ENCODE measurements around the gene EPHB2.

The EPHB2 gene

DNA sequence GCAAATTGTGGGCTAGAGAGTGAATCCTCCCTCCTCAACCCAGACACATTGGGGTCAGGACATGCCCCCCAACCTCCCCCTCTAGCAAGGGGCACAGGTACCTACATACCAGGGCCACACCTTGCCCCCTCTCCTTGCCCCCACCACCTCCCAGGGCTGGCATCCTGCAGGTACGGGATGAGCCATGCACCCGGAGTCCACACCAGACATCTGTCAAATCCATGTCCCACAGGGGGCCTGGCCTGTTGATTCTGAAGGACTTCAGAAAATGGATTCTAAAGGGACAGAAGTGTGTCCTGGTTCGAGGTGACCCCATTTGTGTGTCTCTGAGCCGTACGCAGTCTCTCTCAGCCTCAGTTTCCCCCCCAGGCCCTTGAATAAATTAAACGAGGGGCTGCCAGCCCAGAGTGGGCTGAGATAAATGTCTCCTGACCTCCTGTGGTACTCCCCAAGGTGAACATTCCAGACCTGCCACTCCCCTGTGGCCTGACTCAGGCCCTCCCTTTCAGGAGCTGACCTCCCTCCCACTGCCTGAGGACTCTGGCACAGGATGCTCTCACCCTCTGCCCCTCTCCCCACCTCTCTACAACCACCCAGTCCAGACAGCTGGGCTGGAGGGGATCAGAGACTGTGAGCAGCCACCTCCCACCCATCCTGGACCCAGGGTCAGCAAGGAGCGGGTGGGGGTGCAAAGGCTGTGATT lies 94.5 kb downstream of the EPHB2 start:
- no peak for DNase-seq

DNA sequence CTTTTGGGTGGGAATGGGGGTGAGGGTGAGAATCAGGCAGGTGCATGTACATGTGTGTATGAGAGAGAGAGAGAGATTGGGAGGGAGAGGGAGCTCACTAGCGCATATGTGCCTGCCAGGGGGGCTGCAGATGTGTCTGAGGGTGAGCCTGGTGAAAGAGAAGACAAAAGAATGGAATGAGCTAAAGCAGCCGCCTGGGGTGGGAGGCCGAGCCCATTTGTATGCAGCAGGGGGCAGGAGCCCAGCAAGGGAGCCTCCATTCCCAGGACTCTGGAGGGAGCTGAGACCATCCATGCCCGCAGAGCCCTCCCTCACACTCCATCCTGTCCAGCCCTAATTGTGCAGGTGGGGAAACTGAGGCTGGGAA lies 95.0 kb downstream of the EPHB2 start:
- DNase-seq = no peak

DNA sequence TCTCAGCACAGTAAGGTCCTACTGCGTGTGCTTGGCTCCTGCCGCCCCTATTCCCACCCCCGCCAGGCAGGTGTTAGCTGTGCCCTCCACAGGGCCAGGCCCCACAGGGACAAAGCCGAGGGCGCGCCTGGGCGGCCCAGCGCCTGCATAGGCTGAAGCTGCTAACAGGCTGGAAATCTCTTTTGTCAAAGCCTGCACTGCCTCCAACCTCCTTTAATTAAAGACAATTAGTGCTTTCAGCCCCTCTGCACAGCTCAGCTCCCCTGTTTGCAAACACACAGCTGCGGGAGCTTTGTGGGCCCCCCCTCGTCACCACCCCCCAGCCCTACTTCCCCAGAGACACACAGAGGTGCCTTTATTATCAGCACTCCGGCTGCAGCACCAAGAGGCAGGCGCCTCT lies 95.9 kb downstream of the EPHB2 start:
- DNase-seq = no peak

DNA sequence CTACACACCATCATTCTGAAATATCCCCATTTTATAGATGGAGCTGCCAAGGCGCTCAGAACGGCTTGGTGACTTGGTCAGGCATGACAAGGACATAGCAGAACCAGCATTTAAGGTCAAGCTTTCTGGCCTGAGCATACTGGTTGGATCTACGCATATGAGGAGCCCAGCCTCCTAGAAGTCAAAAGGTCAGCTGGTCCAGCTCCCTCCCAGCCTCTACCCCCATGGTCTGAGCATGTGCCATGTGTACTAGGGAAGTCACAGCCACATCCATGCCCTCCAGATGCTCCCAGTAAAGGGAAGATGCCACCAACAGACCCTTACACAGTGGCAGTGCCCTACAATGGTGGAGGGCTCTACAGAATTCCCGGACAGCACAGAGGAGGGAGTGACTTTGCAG lies 96.7 kb downstream of the EPHB2 start:
- DNase-seq = no peak

DNA sequence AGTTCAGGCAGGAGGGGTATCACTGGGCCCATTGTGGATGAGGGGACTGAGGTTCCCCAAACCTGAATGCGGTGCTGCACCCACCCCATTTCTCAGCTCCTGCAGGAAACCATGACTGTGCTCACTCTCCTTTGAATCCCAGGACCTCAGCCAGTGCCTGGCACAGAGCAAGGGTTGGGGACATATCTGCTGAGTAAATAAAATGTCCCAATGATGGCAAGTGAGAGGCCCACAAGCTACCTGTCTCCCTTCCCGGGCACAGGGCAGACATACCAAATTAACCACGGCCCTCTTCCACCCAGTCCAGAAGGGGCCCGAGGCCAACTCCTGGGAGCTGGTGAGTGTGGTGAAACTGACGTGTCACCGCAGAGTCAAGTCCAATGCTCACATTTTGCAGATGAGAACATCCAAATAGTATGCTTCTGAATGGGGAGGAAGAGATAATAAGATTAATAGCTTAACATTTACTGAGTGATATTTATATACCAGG lies 97.6 kb downstream of the EPHB2 start:
- no peak for DNase-seq

DNA sequence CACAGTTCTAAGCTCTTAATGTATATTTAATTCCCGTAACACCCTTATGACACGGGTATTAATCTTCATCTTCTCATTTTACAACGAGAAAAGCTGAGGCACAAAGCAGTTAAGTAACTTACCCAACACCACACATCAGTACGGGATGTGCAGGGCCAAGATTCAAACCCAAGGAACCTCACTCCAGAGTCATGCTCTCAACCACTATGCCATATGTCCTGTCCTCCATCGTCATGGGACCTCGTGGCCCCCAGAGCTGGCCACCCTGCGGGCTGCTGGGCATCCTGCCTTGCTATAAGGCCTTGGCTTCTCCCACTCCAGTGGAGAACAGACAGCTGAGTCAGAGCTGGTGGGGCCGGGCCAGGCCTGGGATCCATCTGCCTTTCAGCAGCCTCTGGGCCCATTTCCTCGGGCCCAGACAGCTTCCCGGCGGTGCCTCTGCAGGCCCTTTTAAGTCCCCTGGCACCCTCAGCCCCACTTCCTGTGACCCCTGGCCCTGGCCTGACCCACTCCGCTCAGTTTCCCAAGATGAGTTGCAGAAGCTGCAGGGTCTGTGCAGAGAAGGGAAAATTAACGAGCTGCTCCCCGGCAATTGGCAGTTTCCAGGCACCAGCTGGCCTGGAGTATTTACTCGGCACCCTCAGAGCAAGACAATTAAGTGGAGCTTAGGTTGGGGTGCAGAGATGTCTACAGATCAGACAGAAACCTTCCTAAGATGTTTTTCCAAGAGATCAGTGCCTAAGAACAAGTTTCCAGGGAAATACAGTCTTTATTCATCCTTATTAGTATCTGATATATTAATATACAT lies 98.2 kb downstream of the EPHB2 start:
- DNase-seq = no peak

DNA sequence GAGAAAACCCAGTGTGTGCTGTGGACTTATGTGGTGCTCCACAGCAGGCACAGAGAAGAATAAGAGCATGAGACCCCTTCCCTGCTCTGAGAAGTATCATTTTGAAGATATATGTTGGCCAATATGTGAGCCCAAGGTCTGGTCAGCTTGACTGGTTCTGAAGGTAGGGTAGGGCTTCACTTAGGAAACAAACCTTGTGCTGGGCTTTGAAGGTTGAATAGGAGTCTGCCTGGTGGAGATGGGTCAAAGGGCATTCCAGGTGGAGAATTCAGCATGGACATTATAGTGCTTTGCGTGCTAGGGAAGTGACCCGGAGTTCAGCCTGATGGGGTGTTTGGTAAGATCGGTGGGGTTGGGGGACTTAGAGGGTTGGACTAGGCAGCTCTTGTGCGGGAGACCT lies 99.1 kb downstream of the EPHB2 start:
- DNase-seq = no peak

DNA sequence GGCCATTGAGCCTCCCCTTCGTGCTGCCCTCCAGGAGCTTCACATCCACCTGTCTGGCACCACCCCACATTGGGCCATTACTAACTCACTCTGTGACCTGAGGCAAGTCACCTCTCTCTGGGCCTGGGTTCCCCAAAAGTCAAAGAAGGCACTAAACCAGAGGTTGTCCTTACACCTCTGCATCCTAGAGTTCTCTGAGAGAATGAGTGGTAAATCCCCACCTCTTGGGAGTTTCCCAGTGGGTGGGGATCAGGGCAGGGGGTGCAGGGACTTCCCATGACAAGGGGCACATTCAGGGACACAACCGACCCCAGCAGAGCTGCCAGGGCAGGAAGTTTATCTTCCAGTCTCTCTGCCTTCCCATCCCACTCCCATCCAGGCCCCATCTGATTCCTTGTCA lies 99.7 kb downstream of the EPHB2 start:
- no peak for DNase-seq

DNA sequence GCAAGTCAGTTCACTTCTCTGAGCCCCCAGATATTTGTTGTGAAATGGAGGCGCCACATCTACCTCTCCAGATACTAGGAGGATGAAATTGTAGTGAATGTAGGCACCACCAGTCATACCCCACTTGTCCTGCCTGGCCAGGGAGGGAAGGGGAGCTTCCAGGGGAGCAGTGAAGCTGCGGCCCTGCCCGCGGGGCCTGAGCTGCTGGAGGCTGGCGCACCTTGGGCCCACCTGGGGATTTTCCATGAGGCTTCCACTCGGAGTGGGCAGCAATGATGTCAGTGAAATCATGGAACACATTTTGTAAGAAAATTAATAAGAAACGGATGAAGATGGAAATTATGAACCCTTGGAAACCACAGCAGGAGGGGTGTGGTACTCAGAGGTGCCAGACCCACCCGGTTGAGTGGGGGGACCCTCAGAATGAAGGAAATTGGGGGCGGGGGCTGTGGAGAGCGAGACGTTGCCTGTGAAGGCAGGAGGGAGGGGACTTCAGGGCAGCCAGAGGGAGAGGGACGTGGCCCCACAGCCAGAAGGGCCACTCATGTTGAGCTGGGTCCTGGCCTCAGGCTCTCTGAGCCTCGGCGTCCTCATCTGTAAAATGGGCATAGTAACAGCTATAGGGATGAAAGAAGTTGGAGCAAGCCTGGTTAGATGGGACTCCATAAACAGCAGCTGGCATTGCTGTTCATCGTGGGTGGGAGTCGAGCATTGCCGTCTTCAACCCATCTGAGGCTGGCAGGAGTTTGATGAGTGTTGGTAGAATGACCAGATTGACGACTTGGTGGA lies 101.6 kb downstream of the EPHB2 start:
- DNase-seq = no peak

DNA sequence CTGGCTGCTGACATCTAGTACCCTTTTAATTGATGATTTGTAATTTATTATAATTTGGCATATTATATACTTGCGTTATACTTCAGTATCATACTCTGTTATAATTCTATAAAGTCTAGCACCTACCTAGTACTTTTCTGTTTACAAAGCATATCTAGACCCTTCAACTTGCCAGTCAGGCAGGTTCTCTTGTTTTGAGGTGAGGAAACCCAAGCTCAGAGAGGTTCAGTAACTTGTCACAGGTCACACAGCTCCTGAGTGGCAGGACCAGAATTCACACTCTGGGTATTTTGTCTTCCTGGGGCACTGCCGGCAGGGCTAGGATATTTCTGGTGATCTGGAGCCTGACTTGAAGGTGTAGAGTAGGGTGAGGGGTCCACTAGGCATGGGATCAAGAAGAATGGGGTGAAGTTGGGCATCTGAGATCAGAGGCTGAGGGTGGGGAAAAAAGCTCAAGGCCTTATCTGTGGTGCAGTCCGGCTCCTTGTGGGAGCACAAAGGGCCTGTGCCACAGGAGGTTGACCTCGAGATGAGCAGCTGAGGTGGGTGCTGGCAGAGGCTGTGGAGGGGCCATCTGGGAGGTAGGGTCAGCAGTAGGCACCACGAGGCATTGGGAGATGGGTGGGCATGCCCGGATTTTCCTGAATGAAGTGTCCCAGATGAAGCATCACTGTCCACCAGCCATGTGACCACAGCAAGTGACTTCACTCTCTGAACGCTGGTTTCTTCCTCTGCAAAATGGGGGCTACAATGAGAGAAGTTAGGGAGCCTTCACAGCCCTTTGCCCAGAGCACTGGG lies 102.6 kb downstream of the EPHB2 start:
- no peak for DNase-seq

DNA sequence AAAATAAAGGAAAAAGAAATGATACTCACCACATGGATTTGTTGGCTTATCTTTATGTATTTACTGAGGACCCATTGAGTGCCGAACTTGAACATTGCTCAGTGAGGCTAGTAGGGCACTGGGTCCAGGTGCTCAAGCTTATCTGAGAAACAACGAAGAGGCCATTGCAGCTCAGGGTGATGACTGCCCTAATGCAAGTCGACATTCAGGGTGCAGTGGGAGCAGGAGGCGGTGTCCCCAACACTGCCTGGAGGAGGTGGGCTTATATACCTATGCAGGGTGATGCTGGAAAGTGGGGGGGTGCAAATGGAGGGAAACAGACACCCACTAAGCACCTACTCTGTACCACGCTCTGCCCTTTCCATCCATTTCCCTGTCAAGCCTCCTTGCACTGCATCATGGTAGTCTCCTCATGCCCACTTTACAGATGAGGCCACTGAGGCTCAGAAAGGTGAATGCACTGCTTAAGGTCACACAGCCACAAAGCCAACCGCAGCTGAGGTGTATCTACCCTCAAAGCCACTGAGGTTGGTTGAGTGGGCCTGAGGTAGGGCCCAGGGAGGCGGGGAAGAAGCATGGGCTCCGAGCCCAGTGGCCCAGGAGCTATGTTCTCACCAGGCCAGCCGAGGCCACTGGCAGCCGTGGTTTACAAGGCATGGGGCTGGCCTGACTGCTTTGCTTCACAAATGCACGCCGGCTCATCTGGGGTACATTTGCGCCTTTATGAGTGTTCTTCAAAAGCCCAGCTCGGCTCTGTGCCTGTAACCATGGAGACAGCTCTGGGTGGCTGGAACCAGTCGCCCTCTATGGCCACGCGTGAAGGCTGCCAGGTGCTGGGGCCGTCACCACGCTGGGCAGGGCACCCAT lies 103.8 kb downstream of the EPHB2 start:
- DNase-seq = no peak

DNA sequence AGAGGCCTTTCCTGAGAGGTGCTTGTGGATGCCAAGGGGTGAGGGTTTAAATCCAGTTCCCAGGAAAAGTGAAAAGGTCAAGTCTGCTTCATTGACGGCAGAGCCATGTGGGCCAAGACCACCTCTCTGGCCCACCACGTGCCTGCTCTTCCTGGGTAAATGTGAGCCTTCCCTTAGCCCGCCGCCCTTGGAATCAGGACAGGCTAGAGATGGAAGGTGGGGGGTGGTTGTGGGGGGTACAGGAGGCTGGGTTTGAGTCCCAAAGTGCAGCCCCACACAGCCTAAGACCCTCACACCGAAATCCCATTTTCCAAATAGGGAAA lies 104.4 kb downstream of the EPHB2 start:
- no peak for DNase-seq

DNA sequence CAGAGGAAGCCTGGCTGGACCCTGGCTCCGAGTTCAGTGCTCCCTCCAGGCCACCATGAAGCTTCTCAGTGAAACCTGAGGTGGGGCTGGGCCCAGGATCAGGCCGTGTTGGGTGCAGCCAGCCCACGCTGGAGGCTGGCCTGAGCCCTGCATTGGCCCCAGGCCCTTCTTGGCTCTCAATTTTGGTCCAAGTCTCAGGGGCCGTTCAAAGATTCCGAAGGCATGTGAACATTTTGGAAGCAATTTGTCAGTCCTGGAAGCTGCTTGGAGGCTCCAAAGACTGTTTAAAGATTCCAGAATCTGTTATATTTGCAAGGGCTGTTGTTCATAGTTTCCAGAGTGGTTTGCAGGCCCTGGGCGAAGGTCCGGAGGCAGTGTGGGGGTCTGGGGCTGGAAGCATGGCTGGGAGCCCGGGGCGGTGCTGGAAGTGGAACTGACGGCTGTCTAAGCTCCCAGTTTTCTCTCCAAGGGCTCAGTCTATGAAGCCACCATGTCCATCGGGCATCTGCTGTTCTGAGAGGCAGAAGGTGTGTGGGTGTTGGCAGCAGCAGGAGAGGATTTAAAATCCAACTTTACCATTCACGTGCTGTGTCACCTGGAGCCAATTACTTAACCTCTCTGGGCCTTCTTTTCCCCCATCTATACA lies 104.9 kb downstream of the EPHB2 start:
- DNase-seq = no peak

DNA sequence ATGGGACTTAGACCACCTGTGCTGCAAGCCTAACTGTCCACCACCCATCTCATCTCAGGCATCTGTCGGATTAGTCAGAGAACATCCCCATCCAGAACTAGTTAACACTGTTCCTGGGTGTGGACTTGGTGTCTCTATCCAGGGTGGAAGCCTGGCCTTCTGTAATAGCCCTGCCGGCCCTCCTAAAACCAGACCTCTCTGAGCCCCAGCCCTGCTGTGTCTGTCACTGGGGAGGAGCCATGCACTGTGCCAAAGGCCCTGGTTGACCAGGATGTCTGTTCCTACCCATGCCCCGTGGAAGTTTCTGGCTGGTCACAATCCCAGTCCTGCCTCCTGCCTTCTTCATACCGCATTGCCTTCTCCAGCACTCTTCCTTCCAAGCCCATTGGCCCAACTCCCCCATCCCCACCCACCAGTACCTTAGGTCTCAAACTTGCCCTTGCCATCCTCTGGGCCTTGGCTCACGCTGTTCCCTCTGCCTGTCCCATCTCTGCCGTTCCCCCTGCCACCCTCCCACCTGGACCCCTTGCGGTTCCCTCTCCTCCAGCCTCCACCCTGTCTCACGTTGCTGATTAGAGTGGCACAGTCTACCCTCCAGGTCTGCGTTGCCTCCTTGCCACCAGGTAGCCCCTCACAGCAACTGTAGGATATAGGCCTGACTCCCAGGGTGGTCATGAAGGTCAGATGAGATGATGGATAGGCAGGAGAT lies 105.6 kb downstream of the EPHB2 start:
- DNase-seq = no peak

DNA sequence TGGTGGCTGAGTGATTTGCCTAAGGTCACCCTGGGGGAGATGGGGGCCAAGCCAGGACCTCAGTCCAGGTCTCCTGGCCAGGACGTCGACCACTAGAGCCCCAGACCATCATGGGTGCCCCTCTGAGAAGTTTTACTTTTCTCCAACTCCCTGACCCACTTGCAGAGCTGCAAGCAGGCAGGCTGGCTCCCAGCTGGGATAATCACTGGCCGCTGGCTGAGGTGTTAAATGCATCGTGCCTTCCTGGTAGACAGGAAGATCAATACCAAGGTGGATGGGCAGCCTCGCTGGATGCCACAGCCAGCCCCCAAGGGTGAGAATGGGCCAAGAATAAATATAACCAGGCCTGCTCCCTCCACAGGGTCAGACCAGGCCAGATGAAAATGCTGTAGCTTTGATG lies 106.2 kb downstream of the EPHB2 start:
- DNase-seq = no peak

DNA sequence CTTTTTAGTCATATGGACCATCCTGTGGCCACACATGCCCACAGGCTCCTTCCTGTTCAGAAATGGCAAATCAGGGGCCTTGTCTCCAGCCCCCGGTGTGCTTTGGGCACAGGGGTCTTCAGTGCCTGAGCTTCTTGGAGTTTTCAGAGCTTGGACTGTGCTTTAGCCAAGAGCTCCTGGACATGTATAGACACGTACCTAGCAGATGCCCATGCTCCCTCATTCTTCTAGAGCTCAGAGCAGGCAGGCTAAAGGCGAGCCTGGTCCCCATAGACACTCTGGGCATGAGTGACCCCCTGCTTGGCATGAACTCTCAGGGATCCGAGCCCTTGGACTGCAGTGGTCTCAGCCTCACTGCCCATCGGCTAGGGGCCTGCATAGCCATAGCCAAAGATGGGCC lies 106.8 kb downstream of the EPHB2 start:
- no peak for DNase-seq

DNA sequence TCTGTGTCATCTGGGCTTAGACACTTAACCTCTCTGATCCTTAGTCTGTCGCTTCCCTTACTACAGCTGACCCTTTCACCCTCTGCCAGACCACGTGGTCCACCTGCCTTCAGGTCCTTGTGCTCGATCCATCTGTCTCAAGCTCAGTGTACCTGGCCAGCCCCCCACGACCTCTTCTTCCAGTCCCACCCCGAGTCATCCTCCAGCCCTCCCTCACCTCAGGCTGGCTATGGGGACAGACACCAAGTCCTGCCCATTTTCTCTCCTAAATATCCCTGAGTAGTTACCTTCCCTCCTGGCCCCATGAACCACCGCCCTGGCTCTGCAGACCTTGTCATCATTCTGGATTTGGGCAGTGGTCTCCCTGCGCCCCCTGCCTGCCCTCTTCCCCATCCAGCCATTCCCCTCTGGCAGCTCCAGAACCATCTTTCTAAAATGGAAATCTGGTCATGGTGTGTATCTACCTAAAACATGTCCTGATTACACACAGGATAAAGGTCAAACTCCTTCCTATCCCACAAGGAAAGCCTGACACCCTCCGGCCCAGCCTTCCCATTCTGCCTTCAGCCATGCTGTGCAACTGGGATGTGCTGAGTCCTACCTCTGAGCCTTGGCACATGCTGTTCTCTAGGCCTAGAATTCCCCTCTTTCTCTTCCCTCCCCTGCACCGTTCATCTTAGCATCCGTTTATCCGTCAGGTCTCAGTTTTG lies 107.6 kb downstream of the EPHB2 start:
- DNase-seq = no peak

DNA sequence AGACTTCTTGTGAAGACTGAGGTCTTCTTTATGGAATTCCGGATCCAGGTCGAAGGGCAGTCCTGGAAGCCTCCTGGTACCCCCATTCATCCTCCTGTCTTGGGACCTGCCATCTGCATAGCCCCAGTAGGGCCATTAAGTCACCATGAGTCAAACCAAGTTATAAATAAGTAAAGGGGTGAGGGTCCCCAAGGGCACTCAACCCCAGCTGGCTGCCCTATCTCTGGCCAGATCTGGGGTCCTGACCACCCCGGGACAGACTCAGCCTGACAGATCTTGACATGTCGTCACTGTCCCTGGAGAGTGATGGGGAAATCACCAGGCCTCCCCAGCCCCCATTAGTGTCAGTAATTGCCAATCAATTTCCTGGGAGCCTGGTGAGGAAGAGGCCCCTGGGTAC lies 108.7 kb downstream of the EPHB2 start:
- no peak for DNase-seq

DNA sequence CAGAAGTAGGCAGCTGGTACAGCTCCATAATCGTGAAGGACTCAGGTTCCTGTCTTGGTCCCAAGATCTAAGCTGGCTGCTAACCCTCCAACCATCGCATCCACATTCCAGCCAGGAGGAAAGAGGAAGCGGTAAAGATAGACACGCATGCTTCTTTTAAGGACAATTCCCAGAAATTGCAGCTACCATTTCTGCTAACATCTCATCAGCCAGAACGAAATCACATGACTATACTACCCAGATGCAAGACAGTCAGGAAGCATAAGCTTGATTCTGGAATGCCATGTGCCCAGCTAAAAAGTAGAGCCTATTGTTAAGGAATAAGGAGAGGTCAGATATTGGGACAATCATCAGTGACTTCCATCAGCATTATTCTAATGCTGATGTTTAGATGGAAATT lies 110.4 kb downstream of the EPHB2 start:
- DNase-seq = peak in 1 of 2 donors; percentile 21

DNA sequence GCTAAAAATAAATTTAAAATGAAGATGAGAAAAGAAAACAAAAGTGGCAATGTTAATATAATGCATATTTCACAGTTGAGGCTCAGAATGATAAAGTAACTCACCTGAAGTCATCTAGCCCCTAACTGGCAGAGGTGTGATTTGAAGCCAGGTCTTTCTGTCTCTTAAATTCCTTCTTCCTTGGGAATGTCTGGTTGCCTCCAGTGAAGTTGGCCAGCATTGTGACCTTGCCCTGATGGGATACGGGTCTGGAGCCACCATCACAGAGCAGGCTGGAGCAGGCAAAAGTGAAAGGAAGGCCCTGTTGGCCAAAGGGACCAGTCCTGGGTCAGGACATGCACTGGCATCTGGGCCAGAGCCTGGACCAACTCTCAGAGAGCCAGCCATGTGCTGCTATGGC lies 111.7 kb downstream of the EPHB2 start:
- no peak for DNase-seq
